GM10266 (cell line): ENCODE results near the gene GSTA4.

Experiments used
- DNase-seq: peaks from one replicate; pipeline ENCODE4 v3.0.0; 2012; ENCODE audit errors: extremely low spot score
- TF ChIP-seq, protein P1 (sequence below): IDR thresholded peaks from 2 replicates; pipeline ENCODE4 v1.5.1; 2012; ENCODE audit warnings: mild to moderate bottlenecking, low read depth; ENCODE audit not compliant: control insufficient read depth, insufficient read depth; ENCODE audit errors: missing control alignments

Gene GSTA4

DNA sequence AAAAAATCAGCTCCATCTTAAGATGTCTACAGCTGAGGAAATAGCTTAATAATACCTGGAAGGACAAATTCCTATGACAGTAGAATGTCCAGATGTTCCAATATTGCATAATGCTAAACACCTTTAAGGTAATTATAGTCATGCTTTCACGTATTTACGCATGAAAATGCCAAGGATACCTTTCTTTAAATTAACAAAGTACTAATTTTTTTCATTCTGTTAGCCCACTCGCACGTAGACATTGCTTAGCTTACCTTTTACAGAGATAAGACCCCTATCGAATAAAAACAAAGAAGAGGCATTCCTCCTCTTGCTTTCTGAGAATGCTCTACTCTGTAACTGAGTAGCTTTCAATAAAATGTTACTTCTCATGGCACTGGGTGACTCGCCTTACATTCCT lies 4.4 kb upstream of the GSTA4 start:
- TF ChIP-seq, protein P1, sequence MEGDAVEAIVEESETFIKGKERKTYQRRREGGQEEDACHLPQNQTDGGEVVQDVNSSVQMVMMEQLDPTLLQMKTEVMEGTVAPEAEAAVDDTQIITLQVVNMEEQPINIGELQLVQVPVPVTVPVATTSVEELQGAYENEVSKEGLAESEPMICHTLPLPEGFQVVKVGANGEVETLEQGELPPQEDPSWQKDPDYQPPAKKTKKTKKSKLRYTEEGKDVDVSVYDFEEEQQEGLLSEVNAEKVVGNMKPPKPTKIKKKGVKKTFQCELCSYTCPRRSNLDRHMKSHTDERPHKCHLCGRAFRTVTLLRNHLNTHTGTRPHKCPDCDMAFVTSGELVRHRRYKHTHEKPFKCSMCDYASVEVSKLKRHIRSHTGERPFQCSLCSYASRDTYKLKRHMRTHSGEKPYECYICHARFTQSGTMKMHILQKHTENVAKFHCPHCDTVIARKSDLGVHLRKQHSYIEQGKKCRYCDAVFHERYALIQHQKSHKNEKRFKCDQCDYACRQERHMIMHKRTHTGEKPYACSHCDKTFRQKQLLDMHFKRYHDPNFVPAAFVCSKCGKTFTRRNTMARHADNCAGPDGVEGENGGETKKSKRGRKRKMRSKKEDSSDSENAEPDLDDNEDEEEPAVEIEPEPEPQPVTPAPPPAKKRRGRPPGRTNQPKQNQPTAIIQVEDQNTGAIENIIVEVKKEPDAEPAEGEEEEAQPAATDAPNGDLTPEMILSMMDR = no peak
- no peak for DNase-seq

DNA sequence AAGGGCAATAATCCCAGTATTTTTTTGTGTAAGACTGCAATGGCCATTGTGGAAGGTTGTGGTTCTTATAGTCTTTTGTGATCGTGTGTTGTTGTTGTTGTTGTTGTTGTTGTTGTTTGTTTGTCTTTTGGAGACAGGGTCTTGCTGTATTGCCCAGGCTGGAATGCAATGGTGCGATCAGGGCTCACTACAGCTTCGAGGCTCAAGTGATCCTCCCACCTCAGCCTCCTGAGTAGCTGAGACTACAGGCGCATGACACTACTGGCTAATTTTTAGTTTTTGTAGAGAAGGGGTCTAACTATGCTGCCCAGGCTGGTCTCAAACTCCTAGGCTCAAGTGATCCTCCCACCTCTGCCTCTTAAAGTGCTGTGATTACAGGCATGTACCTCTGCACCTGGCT lies 3.5 kb upstream of the GSTA4 start:
- TF ChIP-seq, protein P1 = no peak
- no peak for DNase-seq

DNA sequence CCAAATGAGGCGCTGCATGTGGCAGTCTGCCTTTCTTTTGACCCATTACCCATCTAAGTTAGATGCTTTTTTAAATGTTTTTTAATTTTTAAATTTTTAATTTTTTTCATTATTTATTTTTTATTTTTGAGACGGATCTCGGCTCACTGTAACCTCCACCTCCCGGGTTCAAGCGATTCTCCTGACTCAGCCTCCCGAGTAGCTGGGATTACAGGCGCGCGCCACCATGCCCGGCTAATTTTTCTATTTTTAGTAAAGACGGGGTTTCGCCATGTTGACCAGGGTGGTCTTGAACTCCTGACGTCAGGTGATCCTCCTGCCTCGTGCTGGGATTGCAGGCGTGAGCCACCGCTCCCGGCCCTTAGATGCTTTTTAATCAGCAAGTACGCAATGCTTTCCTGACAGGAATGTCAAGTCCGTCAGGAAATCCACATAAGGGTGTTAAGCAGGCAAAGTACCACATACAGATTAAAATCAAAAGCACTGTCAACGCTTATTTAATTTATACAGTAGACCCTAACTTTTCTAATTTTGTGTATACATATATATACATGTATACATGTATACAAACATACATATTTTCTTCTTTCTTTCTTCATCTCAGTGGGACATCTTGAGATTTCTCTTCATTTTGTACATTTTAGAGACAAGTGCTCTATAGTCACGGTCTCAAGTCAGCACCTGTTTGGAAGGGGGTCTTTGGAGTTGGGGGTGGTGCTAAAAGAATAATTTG lies 995 bp upstream of the GSTA4 start:
- DNase-seq = no peak
- TF ChIP-seq, protein P1 = no peak

DNA sequence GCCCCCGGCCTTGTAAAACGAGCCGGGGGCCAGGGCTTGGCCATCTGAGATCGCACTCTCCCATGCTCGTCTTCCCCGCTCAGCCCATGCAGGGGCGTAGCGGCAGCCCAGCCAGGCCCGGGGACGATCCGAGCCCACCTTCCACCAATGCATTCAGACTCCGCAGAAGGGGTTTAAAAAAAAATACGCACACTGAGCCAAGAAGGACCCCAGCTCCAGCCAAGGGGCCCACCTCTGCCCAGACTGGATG lies 320 bp downstream of the GSTA4 start:
- TF ChIP-seq, protein P1 = no peak
- no peak for DNase-seq

DNA sequence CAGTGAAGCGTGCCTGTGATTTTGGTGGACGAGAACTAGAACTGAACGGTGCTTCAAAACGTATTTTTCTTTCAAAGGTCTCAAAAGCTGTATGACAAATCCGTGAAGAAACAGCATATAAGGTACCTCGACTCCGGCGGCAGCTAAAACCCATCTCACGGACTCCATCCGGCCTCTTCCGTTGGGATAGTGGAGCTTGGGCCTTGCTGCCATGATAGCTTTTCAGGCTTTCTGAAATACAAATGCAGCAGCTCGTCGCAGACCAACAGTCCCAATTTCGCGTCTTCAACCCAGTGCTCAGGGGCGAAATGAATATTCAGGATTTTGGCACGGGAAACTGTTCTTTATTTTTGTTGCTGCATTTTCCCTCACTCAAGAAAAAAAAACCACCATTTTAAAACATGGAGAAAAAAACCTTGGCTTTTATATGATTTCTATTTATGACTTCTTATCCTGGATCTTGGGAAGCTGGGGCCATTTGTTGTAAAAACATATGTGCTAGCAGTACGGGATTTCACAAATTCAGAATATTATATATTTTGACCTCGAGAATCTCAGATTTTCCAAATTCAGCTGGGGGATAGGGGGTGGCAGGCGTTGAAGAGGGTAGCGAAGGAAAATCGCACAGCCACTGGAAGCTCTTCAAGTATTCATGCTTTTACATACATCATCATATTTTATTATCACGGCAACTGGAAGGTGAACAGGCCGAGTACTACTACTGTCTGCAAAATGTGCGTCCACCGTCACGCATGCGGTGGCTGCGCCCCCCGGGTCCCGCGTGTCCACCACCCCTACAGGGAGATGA lies 849 bp downstream of the GSTA4 start:
- DNase-seq = no peak
- TF ChIP-seq, protein P1 = no peak

DNA sequence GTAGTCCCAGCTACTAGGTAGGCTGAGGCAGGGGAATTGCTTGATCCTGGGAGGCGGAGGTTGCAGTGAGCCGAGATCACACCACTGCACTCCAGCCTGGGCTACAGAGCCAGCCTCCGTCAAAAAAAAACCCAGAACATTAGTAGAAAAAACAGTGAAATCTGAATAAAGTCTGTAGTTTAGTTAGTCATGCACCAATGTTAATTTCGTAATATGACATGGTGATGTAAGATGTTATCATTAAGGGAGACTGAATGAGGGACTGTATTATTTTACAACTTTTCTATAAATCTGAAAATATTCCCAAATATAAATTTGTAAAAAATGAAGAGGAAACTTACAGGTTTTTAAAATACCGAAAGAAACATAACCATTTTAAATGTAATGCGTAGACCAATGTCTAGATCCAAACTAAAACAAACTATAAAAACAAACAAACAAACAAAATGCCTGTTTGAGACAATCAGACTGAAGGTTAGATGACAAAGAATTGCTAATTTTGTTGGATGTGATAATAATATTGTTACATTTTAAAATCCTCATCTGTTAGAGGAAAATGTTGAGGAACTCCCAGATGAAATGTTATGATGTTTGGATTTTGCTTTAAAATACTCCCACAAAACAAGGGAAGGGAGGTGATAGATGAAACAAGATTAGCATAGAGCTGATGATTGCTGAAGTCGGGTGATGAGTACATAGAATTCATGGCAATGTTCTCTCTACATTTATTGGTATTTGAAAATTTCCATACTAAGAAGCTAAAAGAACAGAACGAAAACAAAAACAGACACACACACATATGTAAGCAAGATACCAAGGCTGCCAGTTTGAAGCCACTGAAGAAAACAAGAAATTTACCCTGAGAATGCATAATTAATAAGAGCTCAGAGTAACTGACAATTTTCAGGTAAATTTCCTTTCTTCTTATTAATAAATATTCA lies 1.8 kb downstream of the GSTA4 start:
- no peak for DNase-seq
- TF ChIP-seq, protein P1 = no peak
